NCI-H1930 (cell line): Measurements from ENCODE around the gene PPFIA3.
"Not testable (repeated sequence)": the region's sequence is repeated elsewhere in the genome, so short reads cannot be mapped to it uniquely, and the experiment has no call there.

Experiments
- DNase-seq, 2 experiments: peaks; one replicate each; lab custom pipeline; 2025; lab: John Stamatoyannopoulos, UW

Gene PPFIA3

GRCh38 chr19:49150106-49150943, 31.0 kb downstream of the PPFIA3 start:
- peak; percentile 89 to 94 for DNase-seq

GRCh38 chr19:49150944-49151243, 31.6 kb downstream of the PPFIA3 start:
- no peak for DNase-seq

- DNase-seq = peak; percentile 75 to 76
These were observed 32.1 kb downstream of the PPFIA3 start for GRCh38 chr19:49151267-49152118.

GRCh38 chr19:49152119-49152550, 32.8 kb downstream of the PPFIA3 start:
- no peak for DNase-seq

- DNase-seq = no peak
These were observed 33.9 kb downstream of the PPFIA3 start for GRCh38 chr19:49153167-49153809.

- DNase-seq = no peak
These were observed 34.9 kb downstream of the PPFIA3 start for GRCh38 chr19:49154279-49154678.

GRCh38 chr19:49155005-49155819, 35.9 kb downstream of the PPFIA3 start, which contains the start of gene HRC:
Gene HRC (minus strand): TSS chr19:49155396. CDS start chr19:49155237, 159 bp downstream.
- DNase-seq = no peak

- DNase-seq = no peak
These were observed 36.5 kb downstream of the PPFIA3 start for GRCh38 chr19:49155820-49156346.

GRCh38 chr19:49157445-49158224, 38.3 kb downstream of the PPFIA3 start, which contains the start of gene TRPM4:
Gene TRPM4 (plus strand): TSS chr19:49157792. CDS start chr19:49157867, 75 bp downstream.
- DNase-seq = peak; percentile 90 to 91

GRCh38 chr19:49160450-49161189, 41.3 kb downstream of the PPFIA3 start:
- DNase-seq = no peak

GRCh38 chr19:49161987-49162386, 42.6 kb downstream of the PPFIA3 start:
- no peak for DNase-seq

GRCh38 chr19:49165111-49165750, 45.9 kb downstream of the PPFIA3 start:
- DNase-seq = no peak

- DNase-seq = no peak
These were observed 46.5 kb downstream of the PPFIA3 start for GRCh38 chr19:49165865-49166301.

GRCh38 chr19:49167857-49168409, 48.6 kb downstream of the PPFIA3 start:
- no peak for DNase-seq

- no peak for DNase-seq
These were observed 49.1 kb downstream of the PPFIA3 start for GRCh38 chr19:49168421-49168820.

GRCh38 chr19:49173198-49173597, 53.9 kb downstream of the PPFIA3 start:
- DNase-seq = no peak

- DNase-seq = no peak
These were observed 61.3 kb downstream of the PPFIA3 start for GRCh38 chr19:49180659-49181058.

- DNase-seq = not testable (repeated sequence)
These were observed 62.9 kb downstream of the PPFIA3 start for GRCh38 chr19:49182010-49182847.
